H1 (cell line): ENCODE results near the gene RTEL1. TPM values are rescaled to one million over a fixed set of nuclear protein-coding genes. Genes with fewer than 3 reads are reported as not detected.

Source experiments
- CTCF ChIA-PET: fragments of 300-600 bp; sonication (Branson Sonifier 250); formaldehyde crosslinking; loops from one replicate; lab custom pipeline; 2021; ENCODE audit not compliant: partially characterized antibody; lab: Charles Lee
- POLR2A ChIA-PET: fragments of 300-600 bp; sonication (Branson Sonifier 250); formaldehyde crosslinking; loops from one replicate; lab custom pipeline; 2021; ENCODE audit warnings: inconsistent platforms; ENCODE audit not compliant: partially characterized antibody; lab: Charles Lee
- DNase-seq, 2 experiments: peaks; one replicate each; pipeline versions ENCODE4 v3.0.0 to v3.0.0-alpha.2; 2010 to 2022; ENCODE audit warnings: low spot score in 2 of 2, low read depth in 1 of 2, mixed read lengths in 1 of 2
- FAIRE-seq: peaks from 2 replicates; lab custom pipeline; 2011; peaks lifted over from hg19 to GRCh38; lab: Jason Lieb, UNC
- H2AFZ ChIP-seq: 2 replicates; pipeline ENCODE4 v1.8.1; 2012; ENCODE audit warnings: low read length, inconsistent platforms
- H2AK5ac ChIP-seq: 2 replicates; pipeline ENCODE4 v1.6.1; 2013; ENCODE audit warnings: low read depth, low read length
- H2BK120ac ChIP-seq: replicated peaks from 2 replicates; pipeline ENCODE3; 2013; ENCODE audit warnings: low read depth, low read length, inconsistent platforms
- H2BK12ac ChIP-seq: 2 replicates; pipeline ENCODE4 v1.6.1; 2013; ENCODE audit warnings: low read depth, low read length
- H2BK15ac ChIP-seq: 2 replicates; pipeline ENCODE4 v1.6.1; 2013; ENCODE audit warnings: low read length
- H2BK20ac ChIP-seq: 2 replicates; pipeline ENCODE4 v1.6.1; 2013; ENCODE audit warnings: low read length
- H2BK5ac ChIP-seq: 2 replicates; pipeline ENCODE4 v1.6.1; 2013; ENCODE audit warnings: low read depth, low read length
- H3K14ac ChIP-seq: 2 replicates; pipeline ENCODE4 v1.6.1; 2013; ENCODE audit warnings: inconsistent platforms; ENCODE audit not compliant: insufficient read length
- H3K18ac ChIP-seq: 2 replicates; pipeline ENCODE4 v1.6.1; 2013; ENCODE audit warnings: low read length; ENCODE audit errors: extremely low read depth
- H3K23ac ChIP-seq: 2 replicates; pipeline ENCODE4 v1.6.1; 2013; ENCODE audit warnings: inconsistent platforms; ENCODE audit not compliant: insufficient read length
- H3K23me2 ChIP-seq: 2 replicates; pipeline ENCODE4 v1.6.1; 2013; ENCODE audit warnings: low read depth, low read length
- H3K27ac ChIP-seq: 2 replicates; pipeline ENCODE4 v1.6.1; 2011; ENCODE audit warnings: low read depth, low read length, inconsistent platforms
- H3K27me3 ChIP-seq, 4 experiments: replicated peaks in 1 of 4; 1 replicate in 1 of 4; 2 replicates in 3 of 4; pipeline versions ENCODE4 v1.6.1 to v1.8.1; 2011 to 2013; ENCODE audit warnings: low read length in 3 of 4, mild to moderate bottlenecking in 3 of 4, inconsistent platforms in 2 of 4, mixed read lengths in 2 of 4, moderate library complexity in 1 of 4; ENCODE audit not compliant: control insufficient read depth in 3 of 4, insufficient read depth in 3 of 4; ENCODE audit errors: extremely low read depth in 1 of 4
- H3K36me3 ChIP-seq, 4 experiments: 2 replicates each; pipeline versions ENCODE4 v1.6.1 to v1.8.1; 2011 to 2013; ENCODE audit warnings: mild to moderate bottlenecking in 4 of 4, low read length in 3 of 4, moderate library complexity in 2 of 4, control low read depth in 1 of 4, inconsistent platforms in 1 of 4; ENCODE audit not compliant: insufficient read depth in 4 of 4, control insufficient read depth in 2 of 4
- H3K4ac ChIP-seq: replicated peaks from 2 replicates; pipeline ENCODE3; 2013; ENCODE audit warnings: low read length, low read depth, mixed read lengths, inconsistent platforms; ENCODE audit not compliant: insufficient read length
- H3K4me1 ChIP-seq, 4 experiments: replicated peaks in 1 of 4; 1 replicate in 1 of 4; 2 replicates in 3 of 4; pipeline versions ENCODE4 v1.6.1 to v1.8.1; 2011 to 2013; ENCODE audit warnings: low read length in 3 of 4, inconsistent platforms in 2 of 4, mixed read lengths in 1 of 4; ENCODE audit not compliant: insufficient read depth in 4 of 4, control insufficient read depth in 3 of 4
- H3K4me2 ChIP-seq, 2 experiments: 2 replicates each; pipeline versions ENCODE4 v1.6.1 to v1.8.1; 2011 to 2013; ENCODE audit warnings: low read depth in 2 of 2, low read length in 2 of 2, control low read depth in 1 of 2, inconsistent platforms in 1 of 2, mild to moderate bottlenecking in 1 of 2; ENCODE audit not compliant: insufficient read depth in 1 of 2
- H3K4me3 ChIP-seq, 4 experiments: fragments of 200-600, 300-600 bp in 1 of 4; sonication (generic), shearing (Covaris generic), sonication (Bioruptor Twin) in 1 of 4; 2 replicates each; pipeline versions ENCODE4 v1.5.1 to v1.8.1; 2011 to 2016; ENCODE audit warnings: low read length in 4 of 4, low read depth in 3 of 4, control low read depth in 2 of 4, inconsistent platforms in 2 of 4, mild to moderate bottlenecking in 2 of 4, mixed read lengths in 1 of 4, moderate library complexity in 1 of 4; ENCODE audit not compliant: insufficient read depth in 2 of 4; ENCODE audit errors: extremely low read depth in 1 of 4
- H3K56ac ChIP-seq: replicated peaks from 2 replicates; pipeline ENCODE3; 2013; ENCODE audit warnings: low read depth, mild to moderate bottlenecking, mixed read lengths, low read length, inconsistent platforms; ENCODE audit not compliant: insufficient read length
- H3K79me1 ChIP-seq: 2 replicates; pipeline ENCODE4 v1.6.1; 2013; ENCODE audit warnings: low read depth, low read length, control low read depth
- H3K79me2 ChIP-seq, 2 experiments: 2 replicates each; pipeline versions ENCODE4 v1.6.1 to v1.8.1; 2012 to 2013; ENCODE audit warnings: low read length in 2 of 2, mild to moderate bottlenecking in 2 of 2, inconsistent platforms in 1 of 2; ENCODE audit not compliant: insufficient read depth in 2 of 2, control insufficient read depth in 1 of 2
- H3K9ac ChIP-seq, 4 experiments: replicated peaks in 1 of 4; 1 replicate in 1 of 4; 2 replicates in 3 of 4; pipeline versions ENCODE4 v1.6.1 to v1.8.1; 2011 to 2013; ENCODE audit warnings: low read depth in 3 of 4, low read length in 3 of 4, control low read depth in 2 of 4, mild to moderate bottlenecking in 2 of 4, moderate library complexity in 2 of 4, inconsistent platforms in 1 of 4; ENCODE audit errors: extremely low read depth in 1 of 4
- H3K9me3 ChIP-seq, 2 experiments: 2 replicates each; pipeline versions ENCODE4 v1.6.1 to v1.8.1; 2012 to 2013; ENCODE audit warnings: mild to moderate bottlenecking in 2 of 2, moderate library complexity in 2 of 2, control low read depth in 1 of 2, inconsistent platforms in 1 of 2, low read depth in 1 of 2, low read length in 1 of 2, mixed read lengths in 1 of 2; ENCODE audit not compliant: insufficient read depth in 2 of 2
- H4K20me1 ChIP-seq, 2 experiments: replicated peaks in 1 of 2; 2 replicates each; pipeline versions ENCODE3 to v1.8.1; 2011 to 2013; ENCODE audit warnings: inconsistent platforms in 2 of 2, low read length in 2 of 2, mild to moderate bottlenecking in 1 of 2; ENCODE audit not compliant: insufficient read depth in 2 of 2, control insufficient read depth in 1 of 2
- H4K5ac ChIP-seq: 2 replicates; pipeline ENCODE4 v1.6.1; 2013; ENCODE audit warnings: low read length, low read depth, mixed read lengths, inconsistent platforms; ENCODE audit not compliant: insufficient read length
- H4K8ac ChIP-seq: 2 replicates; pipeline ENCODE4 v1.8.0; 2013; ENCODE audit warnings: mild to moderate bottlenecking, moderate library complexity, low read length, inconsistent platforms; ENCODE audit not compliant: insufficient read depth; ENCODE audit errors: extremely low read depth
- H4K91ac ChIP-seq: replicated peaks from 2 replicates; pipeline ENCODE3; 2013; ENCODE audit warnings: low read length, mixed read lengths, inconsistent platforms; ENCODE audit not compliant: insufficient read length
- BCL11A ChIP-seq, 2 experiments: IDR thresholded peaks; one replicate each; pipeline ENCODE4 v1.6.1; 2011; ENCODE audit warnings: low read depth in 2 of 2, low read length in 2 of 2, mild to moderate bottlenecking in 2 of 2
- CHD2 ChIP-seq: IDR thresholded peaks from 2 replicates; pipeline ENCODE4 v1.6.1; 2012; ENCODE audit warnings: low read length, improper control_type of control experiment
- MAX ChIP-seq: IDR thresholded peaks from 2 replicates; pipeline ENCODE4 v1.6.1; 2012; ENCODE audit warnings: inconsistent platforms
- PHF8 ChIP-seq: fragments of 200-600 bp; sonication (generic); conservative IDR thresholded peaks from 2 replicates; pipeline ENCODE4 v1.7.1; 2012; ENCODE audit warnings: low read depth, mild to moderate bottlenecking, inconsistent platforms, low read length, moderate library complexity
- RBBP5 ChIP-seq: IDR thresholded peaks from 2 replicates; pipeline ENCODE4 v1.7.1; 2012; ENCODE audit warnings: low read depth, mild to moderate bottlenecking, inconsistent platforms, low read length, moderate library complexity, borderline replicate concordance
- RNF2 ChIP-seq: fragments of 200-900, 300-1000 bp; sonication (generic); IDR thresholded peaks from 2 replicates; pipeline ENCODE4 v1.7.1; 2016; ENCODE audit warnings: borderline replicate concordance, low read depth, mild to moderate bottlenecking, antibody characterized with exemption, low read length; ENCODE audit not compliant: poor library complexity, severe bottlenecking; ENCODE audit errors: missing control alignments
- SAP30 ChIP-seq: fragments of 300-600 bp; sonication (generic); IDR thresholded peaks from 2 replicates; pipeline ENCODE4 v1.7.1; 2012; ENCODE audit warnings: low read length, moderate library complexity, mild to moderate bottlenecking, inconsistent platforms; ENCODE audit not compliant: insufficient read depth, insufficient replicate concordance
- WGBS, 2 experiments: shearing (Covaris generic) in 1 of 2; methylation state at CpG; one replicate each; pipeline versions ENCODE4 v1.1.6 to v1.1.7; 2013 to 2015; ENCODE audit warnings: low lambda C conversion rate in 2 of 2, mixed read lengths in 2 of 2, inconsistent platforms in 1 of 2, low coverage in 1 of 2, missing lambda C conversion rate in 1 of 2; ENCODE audit not compliant: insufficient replicate concordance in 2 of 2, insufficient coverage in 1 of 2, insufficient read length in 1 of 2; ENCODE audit errors: extremely low coverage in 1 of 2, missing lambda C conversion rate in 1 of 2; 5-methylcytosine and 5-hydroxymethylcytosine counted together
- polyA plus RNA-seq, 7 experiments: library from polyadenylated mRNA; depleted of rRNA in 3 of 7; stranded (reverse) in 5 of 7; unstranded in 2 of 7; fragments of >200 nt in 5 of 7; fragments of 200-250 nt in 2 of 7; gene quantifications; 1 replicate in 5 of 7; 2 replicates in 1 of 7; 4 replicates in 1 of 7; pipeline versions ENCODE4 v1.2.1 to v1.2.3, GENCODE V29; 2011 to 2013; ENCODE audit warnings: missing spikeins in 2 of 7, mixed read lengths in 2 of 7
- total RNA-seq: library from RNA; stranded (reverse); fragmentation: NEBNext Ultra II Directional; extraction: Animal tissue kit (Norgen Biotek cat#: 25700); gene quantifications from 2 replicates; pipeline ENCODE4 v1.2.1, GENCODE V29; 2021

The RTEL1 gene
- total and polyA plus RNA-seq, 2 of the 8 experiments (the other 6 are each of a cell fraction or from before 2014, with no cell fraction given) = 16.2 to 37.1 TPM

GRCh38 chr20:63744574-63745423, 86.7 kb downstream of the RTEL1 start:
- peaks cover 0 to 3% of the 10 kb centered on the region in 2 experiments for H4K20me1 ChIP-seq
- H4K8ac ChIP-seq = no peak overlapping the region; the same call in 1 of the 2 replicates
- DNase-seq (no peak), FAIRE-seq (no peak)
- no peak overlapping the region for H3K9ac ChIP-seq
- no peaks in the 10 kb centered on the region for H3K27me3 ChIP-seq
- no peak overlapping the region for H2BK20ac ChIP-seq
- CTCF ChIA-PET = interaction anchor here (0.6 to 1.2 kb wide), 4 partner anchors 31 to 118 kb away, joined by 3 read pairs; no protein-coding TSS in a partner anchor
- no peak overlapping the region for H3K23ac ChIP-seq
- WGBS, 2 experiments = 85% methylated on average over 20 of the region's 25 CpGs; no CpG with 5 or more reads in 1 of the 2 experiments
- H2BK12ac ChIP-seq = no peak overlapping the region
- no peak overlapping the region for H4K5ac ChIP-seq
- no peak overlapping the region for H2BK5ac ChIP-seq
- H3K14ac ChIP-seq = no peak overlapping the region
- POLR2A ChIA-PET = interaction anchor here (0.8 to 1.3 kb wide), 2 partner anchors 9 to 120 kb away, joined by 4 read pairs; partner anchors contain the start of genes LIME1 and TPD52L2
- H3K9me3 ChIP-seq = no peaks in the 10 kb centered on the region
- no peak overlapping the region for H2BK15ac ChIP-seq
- no peak overlapping the region for H3K56ac ChIP-seq
- H3K18ac ChIP-seq = no peak overlapping the region
- H3K79me1 ChIP-seq = no peaks in the 10 kb centered on the region; the same call in 1 of the 2 replicates
- no peak overlapping the region for H3K4me2 ChIP-seq
- no peak overlapping the region for H2AFZ ChIP-seq
- peaks cover 6% of the 10 kb centered on the region; the same call in 1 of the 2 replicates for H3K23me2 ChIP-seq
- no peak overlapping the region for H3K4ac ChIP-seq
- H2AK5ac ChIP-seq = no peak overlapping the region
- peaks cover 0 to 8% (median 7%) of the 10 kb centered on the region in 4 experiments; a peak in 5 of 7 replicates for H3K4me1 ChIP-seq
- no peak overlapping the region for H3K4me3 ChIP-seq
- no peaks in the 10 kb centered on the region for H3K79me2 ChIP-seq
- no peak overlapping the region for H2BK120ac ChIP-seq
- peaks cover 0 to 12% (median 6%) of the 10 kb centered on the region in 4 experiments; a peak in 3 of 8 replicates for H3K36me3 ChIP-seq
- no peak overlapping the region for H3K27ac ChIP-seq
- H4K91ac ChIP-seq = no peak overlapping the region
- TF ChIP-seq MAX (no peak), RBBP5 (no peak), RNF2 (no peak), CHD2 (no peak), BCL11A (IDR thresholded peaks at IDR 0.05; ENCODE audit: low read depth in 2 of 2, low read length in 2 of 2) (no peak), SAP30 (no peak), PHF8 (no peak)
